G401.6 (cell line): Measurements from ENCODE around the gene HMGN5.

Experiments used
- FAIRE-seq: peaks from 2 replicates; lab custom pipeline; 2012; peaks lifted over from hg19 to GRCh38; lab: Jason Lieb, UNC

Gene HMGN5

DNA sequence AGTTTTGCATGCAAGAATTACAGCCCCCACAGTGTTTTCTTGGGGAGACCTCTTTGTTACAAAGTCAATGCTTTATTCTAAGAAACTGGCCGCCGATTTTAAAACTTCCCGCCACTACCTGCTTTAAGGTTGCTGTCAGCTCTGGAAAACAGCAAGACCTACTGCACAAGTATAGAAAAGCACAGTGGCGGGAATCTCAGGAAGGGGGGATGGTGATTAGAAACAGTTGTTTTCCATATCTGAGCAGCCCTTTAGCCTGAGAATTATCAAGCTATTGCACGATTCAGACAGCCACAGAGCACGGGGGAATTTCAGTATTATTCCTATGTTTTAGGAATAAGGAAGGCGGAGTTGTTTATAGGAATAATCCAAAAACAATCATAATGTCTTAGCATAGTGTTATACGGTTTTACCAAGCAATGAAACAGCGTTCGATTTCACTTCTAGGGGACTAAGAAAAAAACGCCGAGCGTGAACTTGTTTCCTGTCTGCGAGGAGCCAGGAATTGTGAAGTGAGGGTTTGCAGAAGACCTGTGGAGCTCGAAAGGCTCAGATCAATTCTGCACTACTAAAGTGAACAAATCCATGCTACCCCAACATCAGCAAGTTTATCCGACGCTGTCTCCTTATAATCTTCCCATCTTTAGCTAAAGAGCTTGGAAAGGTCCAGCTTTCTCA is 81.3 kb downstream of the HMGN5 start:
- FAIRE-seq = no peak

DNA sequence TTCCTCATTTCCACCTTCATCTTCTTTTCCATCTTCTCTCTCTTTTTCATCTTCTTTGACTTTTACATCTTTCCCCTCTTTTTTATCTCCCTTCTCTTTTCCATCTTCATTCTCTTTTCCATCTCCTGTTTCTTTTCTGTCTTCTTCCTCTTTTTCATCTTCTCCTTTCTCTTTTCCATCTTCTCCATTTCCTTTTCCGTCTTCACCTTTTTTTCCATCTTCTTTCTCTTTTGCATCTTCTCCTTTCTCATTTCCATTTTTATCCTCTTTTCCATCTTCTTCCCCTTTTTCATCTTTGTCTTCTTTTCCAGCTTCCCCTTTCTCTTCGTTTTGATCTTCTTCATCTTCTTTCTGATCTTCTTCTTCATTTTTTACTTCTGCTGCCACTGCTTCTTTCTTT is 87.0 kb downstream of the HMGN5 start:
- no peak for FAIRE-seq

DNA sequence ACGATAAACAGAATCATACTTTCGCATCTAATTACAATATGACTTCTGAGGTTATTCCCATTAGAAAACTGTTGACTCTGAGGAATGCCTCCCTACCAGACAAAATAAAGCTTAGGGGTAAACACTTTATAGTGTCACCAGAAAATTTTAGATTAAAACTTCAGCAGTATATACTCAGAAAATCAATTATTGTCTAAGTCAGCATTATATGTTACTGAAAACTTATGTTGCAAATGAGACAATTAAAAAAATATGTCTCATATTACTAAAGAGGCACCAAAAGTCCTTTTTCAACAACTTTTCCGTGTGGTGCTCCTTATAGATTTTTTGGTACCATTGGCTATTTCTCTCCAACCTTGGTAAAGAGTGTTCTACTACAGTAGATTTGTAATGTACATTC is 91.4 kb downstream of the HMGN5 start:
- FAIRE-seq = no peak

DNA sequence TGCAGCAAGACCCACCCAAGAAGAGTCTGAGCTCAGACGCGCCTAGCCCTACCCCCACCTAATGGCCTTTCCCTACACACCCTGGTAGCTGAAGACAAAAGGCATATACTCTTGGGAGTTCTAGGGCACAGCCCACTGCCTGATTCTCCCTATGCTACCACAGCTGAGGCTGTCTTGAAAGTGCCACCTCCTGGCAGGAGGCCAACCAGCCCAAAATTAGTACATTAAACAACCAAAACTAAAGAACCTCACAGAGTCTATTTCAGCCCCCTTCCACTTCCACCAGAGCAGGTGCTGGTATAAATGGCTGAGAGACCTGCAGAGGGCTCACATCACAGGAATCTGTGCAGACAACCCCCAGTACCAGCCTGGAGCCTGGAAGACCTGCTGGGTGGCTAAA is 119.1 kb downstream of the HMGN5 start:
- FAIRE-seq = no peak
